ENCODE measurements around the gene CYB561. TPM values are rescaled to one million over a fixed set of nuclear protein-coding genes. Genes with fewer than 3 reads are reported as not detected.

Gene CYB561
- total RNA-seq, 1 experiment from 2014 or later = 20.7 TPM

DNA sequence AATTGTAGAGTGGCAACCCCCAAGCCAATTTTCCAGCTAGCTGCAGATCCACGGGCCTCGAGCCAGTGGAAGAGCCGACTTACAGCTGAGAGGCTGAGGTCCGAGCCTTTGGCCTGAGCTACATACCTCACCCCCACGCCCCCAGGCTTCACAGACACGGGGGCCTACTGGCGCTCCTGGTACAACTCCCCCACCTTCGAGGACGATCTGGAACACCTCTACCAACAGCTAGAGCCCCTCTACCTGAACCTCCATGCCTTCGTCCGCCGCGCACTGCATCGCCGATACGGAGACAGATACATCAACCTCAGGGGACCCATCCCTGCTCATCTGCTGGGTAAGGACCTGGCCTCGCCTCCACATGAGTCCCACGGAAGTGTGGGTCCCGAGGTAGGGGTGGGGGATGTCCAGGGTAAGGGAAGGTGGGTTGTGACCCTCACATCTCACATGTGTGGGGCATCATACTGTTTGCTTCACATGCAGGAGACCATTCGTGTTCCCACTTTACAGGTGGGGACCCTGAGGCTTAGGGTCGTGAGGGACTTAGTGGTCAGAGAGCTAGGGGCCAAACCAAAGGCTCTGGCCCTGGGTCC lies 34.2 kb upstream of the CYB561 start:
- Histone ChIP-seq H3K27me3 (ENCODE audit: insufficient read depth, low read length) (no peaks in the 10 kb centered on the region; the same call in 1 of the 2 replicates), H3T11ph (ENCODE audit: low read length) (no peak overlapping the region), H4K20me1 (ENCODE audit: control insufficient read depth, insufficient read depth, insufficient read length) (no peaks in the 10 kb centered on the region), H2BK15ac (ENCODE audit: low read depth, low read length) (no peak overlapping the region), H2BK120ac (ENCODE audit: low read depth, low read length, poor library complexity, severe bottlenecking) (no peak overlapping the region), H3K23ac (ENCODE audit: insufficient read length, low read depth, low read length) (no peak overlapping the region), H3K9me3 (ENCODE audit: control insufficient read depth, low read depth, low read length) (no peaks in the 10 kb centered on the region), H3K56ac (ENCODE audit: insufficient read length, low read depth, low read length) (no peak overlapping the region), H3K23me2 (ENCODE audit: insufficient read length, low read depth, low read length, poor library complexity, severe bottlenecking) (peaks cover 13% of the 10 kb centered on the region), H2BK5ac (ENCODE audit: insufficient read length, low read length) (no peak overlapping the region), H2BK20ac (ENCODE audit: low read depth, low read length, poor library complexity, severe bottlenecking) (no peak overlapping the region), H2AK5ac (ENCODE audit: insufficient read length, low read length) (no peak overlapping the region), H3K4ac (ENCODE audit: low read depth, low read length) (no peak overlapping the region), H4K91ac (ENCODE audit: insufficient read length, low read depth, low read length) (no peak overlapping the region), H4K8ac (replicated peaks; ENCODE audit: insufficient read length, low read depth, low read length) (no peak overlapping the region), H3K4me1 (ENCODE audit: insufficient read depth, low read length) (no peaks in the 10 kb centered on the region; the same call in 1 of the 2 replicates), H3K79me2 (ENCODE audit: insufficient read depth, low read length) (no peaks in the 10 kb centered on the region), H3K4me2 (ENCODE audit: insufficient read depth, insufficient read length, low read length) (no peak overlapping the region), H4K5ac (ENCODE audit: insufficient read length, low read depth, low read length) (no peak overlapping the region), H2AFZ (ENCODE audit: low read length) (no peak overlapping the region), H3K18ac (ENCODE audit: insufficient read length, low read depth, low read length) (no peak overlapping the region), H3K79me1 (ENCODE audit: insufficient read depth, low read depth, low read length, poor library complexity, severe bottlenecking) (no peaks in the 10 kb centered on the region), H3K9ac (ENCODE audit: extremely low read depth, insufficient read length, low read length) (no peak overlapping the region), H3K14ac (ENCODE audit: insufficient read depth, low read length) (no peak overlapping the region), H3K27ac (ENCODE audit: insufficient read length, low read depth, low read length) (no peak overlapping the region), H2BK12ac (ENCODE audit: insufficient read length, low read depth, low read length) (no peak overlapping the region)
- TF ChIP-seq, protein P1, sequence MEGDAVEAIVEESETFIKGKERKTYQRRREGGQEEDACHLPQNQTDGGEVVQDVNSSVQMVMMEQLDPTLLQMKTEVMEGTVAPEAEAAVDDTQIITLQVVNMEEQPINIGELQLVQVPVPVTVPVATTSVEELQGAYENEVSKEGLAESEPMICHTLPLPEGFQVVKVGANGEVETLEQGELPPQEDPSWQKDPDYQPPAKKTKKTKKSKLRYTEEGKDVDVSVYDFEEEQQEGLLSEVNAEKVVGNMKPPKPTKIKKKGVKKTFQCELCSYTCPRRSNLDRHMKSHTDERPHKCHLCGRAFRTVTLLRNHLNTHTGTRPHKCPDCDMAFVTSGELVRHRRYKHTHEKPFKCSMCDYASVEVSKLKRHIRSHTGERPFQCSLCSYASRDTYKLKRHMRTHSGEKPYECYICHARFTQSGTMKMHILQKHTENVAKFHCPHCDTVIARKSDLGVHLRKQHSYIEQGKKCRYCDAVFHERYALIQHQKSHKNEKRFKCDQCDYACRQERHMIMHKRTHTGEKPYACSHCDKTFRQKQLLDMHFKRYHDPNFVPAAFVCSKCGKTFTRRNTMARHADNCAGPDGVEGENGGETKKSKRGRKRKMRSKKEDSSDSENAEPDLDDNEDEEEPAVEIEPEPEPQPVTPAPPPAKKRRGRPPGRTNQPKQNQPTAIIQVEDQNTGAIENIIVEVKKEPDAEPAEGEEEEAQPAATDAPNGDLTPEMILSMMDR (conservative IDR thresholded peaks at IDR 0.05) = no peak
- Mint-ChIP-seq H3K36me3 (ENCODE audit: insufficient read depth in 1 of 3, low read depth in 3 of 3) (no peaks in the 10 kb centered on the region), H3K4me3 (no peak overlapping the region), H3K27me3 (ENCODE audit: low read depth) (peaks cover 27% of the 10 kb centered on the region), H3K9me3 (no peaks in the 10 kb centered on the region), H3K4me1 (peaks cover 17 to 32% of the 10 kb centered on the region in 2 experiments), H3K27ac (no peak overlapping the region; a peak in 1 of 7 replicates)
- no CpG with 5 or more reads among the region's 21 CpGs for WGBS (ENCODE audit: extremely low coverage, insufficient read length, low lambda C conversion rate)
- DNase-seq = no peak

Data from H9 (cell line).